ENCODE data around the gene WDR44. TPM values are rescaled to one million over a fixed set of nuclear protein-coding genes. Genes with fewer than 3 reads are reported as not detected.
A peak's percentile ranks its signal among the peaks of the same experiment; 100 is the strongest.
"Not testable (repeated sequence)": the region's sequence is repeated elsewhere in the genome, so short reads cannot be mapped to it uniquely, and the experiment has no call there.

The WDR44 gene
- polyA plus RNA-seq (2013), result 6.8 and 7.5 TPM in 2 replicates

GRCh38 chrX:118345464-118346257, at the start of gene WDR44:
Gene WDR44, plus strand, starts transcription at chrX:118346106. Its CDS starts 398 bp downstream, at chrX:118346504.
- Histone ChIP-seq H3K4me1 (ENCODE audit: control insufficient read depth in 1 of 2, insufficient read depth in 2 of 2, low read length in 2 of 2) (no peaks in the 10 kb centered on the region), H3K9me3 (ENCODE audit: insufficient read depth, low read depth, low read length) (no peaks in the 10 kb centered on the region), H4K12ac (ENCODE audit: low read depth, low read length) (peak within 1 kb of the TSS; percentile 83), H2BK120ac (ENCODE audit: insufficient read depth, low read length, poor library complexity) (peak within 1 kb of the TSS; percentile 58), H3K4me2 (ENCODE audit: low read length) (peak within 1 kb of the TSS; percentile 82), H3K36me3 (ENCODE audit: control insufficient read depth in 1 of 2, insufficient read depth in 2 of 2, low read length in 2 of 2) (no peaks in the 10 kb centered on the region), H3K14ac (ENCODE audit: low read length) (peak within 1 kb of the TSS; percentile 73), H3K4me3 (ENCODE audit: low read depth, low read length) (peak within 1 kb of the TSS; percentile 84), H3K79me1 (ENCODE audit: low read length) (peaks cover 8% of the 10 kb centered on the region), H3K4ac (ENCODE audit: low read depth, low read length) (peak within 1 kb of the TSS; percentile 71), H2BK12ac (ENCODE audit: low read length) (peak within 1 kb of the TSS; percentile 58), H3K27me3 (ENCODE audit: insufficient read depth, low read length) (no peaks in the 10 kb centered on the region), H2AFZ (ENCODE audit: insufficient read depth, low read length, poor library complexity) (peak within 1 kb of the TSS; percentile 68), H2BK5ac (ENCODE audit: low read depth, low read length, poor library complexity) (peak within 1 kb of the TSS; percentile 69), H3K79me2 (ENCODE audit: control insufficient read depth, insufficient read depth, low read length, poor library complexity) (peaks cover 3% of the 10 kb centered on the region), H2AK5ac (ENCODE audit: low read length) (no peak within 1 kb of the TSS), H4K91ac (ENCODE audit: low read depth, low read length) (peak within 1 kb of the TSS; percentile 76), H3K23ac (ENCODE audit: low read length) (no peak within 1 kb of the TSS), H3K27ac (ENCODE audit: low read depth, low read length) (peak within 1 kb of the TSS; percentile 97), H4K8ac (ENCODE audit: low read depth, low read length) (peak within 1 kb of the TSS; percentile 82), H3K9ac (ENCODE audit: low read length) (peak within 1 kb of the TSS; percentile 92), H3K18ac (ENCODE audit: low read length) (peak within 1 kb of the TSS; percentile 46)
- WGBS (ENCODE audit: extremely low coverage, insufficient coverage, insufficient read length), result no CpG with 5 or more reads among the region's 60 CpGs
- DNase-seq, result peak; percentile 93 to 96

- H3K79me1 ChIP-seq (ENCODE audit: low read length); H3K27me3 ChIP-seq (ENCODE audit: insufficient read depth, low read length); H3K9ac ChIP-seq (ENCODE audit: low read length); H3K36me3 ChIP-seq (ENCODE audit: control insufficient read depth in 1 of 2, insufficient read depth in 2 of 2, low read length in 2 of 2); H3K14ac ChIP-seq (ENCODE audit: low read length); H3K9me3 ChIP-seq (ENCODE audit: insufficient read depth, low read depth, low read length); H2BK12ac ChIP-seq (ENCODE audit: low read length); H3K23ac ChIP-seq (ENCODE audit: low read length); H2BK120ac ChIP-seq (ENCODE audit: insufficient read depth, low read length, poor library complexity); H3K27ac ChIP-seq (ENCODE audit: low read depth, low read length); H2BK5ac ChIP-seq (ENCODE audit: low read depth, low read length, poor library complexity); H2AK5ac ChIP-seq (ENCODE audit: low read length); H4K12ac ChIP-seq (ENCODE audit: low read depth, low read length); H3K4me1 ChIP-seq (ENCODE audit: control insufficient read depth in 1 of 2, insufficient read depth in 2 of 2, low read length in 2 of 2); H3K18ac ChIP-seq (ENCODE audit: low read length); H2AFZ ChIP-seq (ENCODE audit: insufficient read depth, low read length, poor library complexity); DNase-seq; H4K91ac ChIP-seq (ENCODE audit: low read depth, low read length); H4K8ac ChIP-seq (ENCODE audit: low read depth, low read length); H3K4me2 ChIP-seq (ENCODE audit: low read length); H3K4me3 ChIP-seq (ENCODE audit: low read depth, low read length); H3K79me2 ChIP-seq (ENCODE audit: control insufficient read depth, insufficient read depth, low read length, poor library complexity); H3K4ac ChIP-seq (ENCODE audit: low read depth, low read length): not testable (repeated sequence)
- WGBS (ENCODE audit: extremely low coverage, insufficient coverage, insufficient read length), result no CpG with 5 or more reads among the region's 2 CpGs
Measured at GRCh38 chrX:118305827-118306226, 40.1 kb upstream of the WDR44 start.

- Histone ChIP-seq H4K8ac (ENCODE audit: low read depth, low read length) (no peak overlapping the region), H3K4me1 (ENCODE audit: control insufficient read depth in 1 of 2, insufficient read depth in 2 of 2, low read length in 2 of 2) (no peaks in the 10 kb centered on the region), H3K4me3 (ENCODE audit: low read depth, low read length) (no peak overlapping the region), H3K23ac (ENCODE audit: low read length) (no peak overlapping the region), H3K4me2 (ENCODE audit: low read length) (no peak overlapping the region), H3K36me3 (ENCODE audit: control insufficient read depth in 1 of 2, insufficient read depth in 2 of 2, low read length in 2 of 2) (no peaks in the 10 kb centered on the region), H2BK12ac (ENCODE audit: low read length) (no peak overlapping the region), H2AK5ac (ENCODE audit: low read length) (no peak overlapping the region), H2AFZ (ENCODE audit: insufficient read depth, low read length, poor library complexity) (no peak overlapping the region), H2BK5ac (ENCODE audit: low read depth, low read length, poor library complexity) (no peak overlapping the region), H3K18ac (ENCODE audit: low read length) (no peak overlapping the region), H3K9ac (ENCODE audit: low read length) (no peak overlapping the region), H3K27ac (ENCODE audit: low read depth, low read length) (no peak overlapping the region), H3K4ac (ENCODE audit: low read depth, low read length) (no peak overlapping the region), H3K79me1 (ENCODE audit: low read length) (no peaks in the 10 kb centered on the region), H3K79me2 (ENCODE audit: control insufficient read depth, insufficient read depth, low read length, poor library complexity) (no peaks in the 10 kb centered on the region), H4K91ac (ENCODE audit: low read depth, low read length) (no peak overlapping the region), H3K27me3 (ENCODE audit: insufficient read depth, low read length) (no peaks in the 10 kb centered on the region), H3K9me3 (ENCODE audit: insufficient read depth, low read depth, low read length) (no peaks in the 10 kb centered on the region), H2BK120ac (ENCODE audit: insufficient read depth, low read length, poor library complexity) (no peak overlapping the region), H4K12ac (ENCODE audit: low read depth, low read length) (no peak overlapping the region), H3K14ac (ENCODE audit: low read length) (no peak overlapping the region)
- WGBS (ENCODE audit: extremely low coverage, insufficient coverage, insufficient read length), result no CpG with 5 or more reads among the region's 2 CpGs
- no peak for DNase-seq
Measured at GRCh38 chrX:118315529-118315928, 30.4 kb upstream of the WDR44 start.

GRCh38 chrX:118324588-118324987, 21.3 kb upstream of the WDR44 start:
- DNase-seq, result no peak
- no peak overlapping the region for H2AFZ ChIP-seq (ENCODE audit: insufficient read depth, low read length, poor library complexity)
- no peaks in the 10 kb centered on the region for H3K79me2 ChIP-seq (ENCODE audit: control insufficient read depth, insufficient read depth, low read length, poor library complexity)
- WGBS (ENCODE audit: extremely low coverage, insufficient coverage, insufficient read length), result no CpG with 5 or more reads among the region's 4 CpGs
- no peaks in the 10 kb centered on the region for H3K4me1 ChIP-seq (ENCODE audit: control insufficient read depth in 1 of 2, insufficient read depth in 2 of 2, low read length in 2 of 2)
- H2BK5ac ChIP-seq (ENCODE audit: low read depth, low read length, poor library complexity), result no peak overlapping the region
- no peak overlapping the region for H3K18ac ChIP-seq (ENCODE audit: low read length)
- no peaks in the 10 kb centered on the region for H3K36me3 ChIP-seq (ENCODE audit: control insufficient read depth in 1 of 2, insufficient read depth in 2 of 2, low read length in 2 of 2)
- no peak overlapping the region for H3K27ac ChIP-seq (ENCODE audit: low read depth, low read length)
- no peaks in the 10 kb centered on the region for H3K27me3 ChIP-seq (ENCODE audit: insufficient read depth, low read length)
- H3K4me3 ChIP-seq (ENCODE audit: low read depth, low read length), result no peak overlapping the region
- H4K8ac ChIP-seq (ENCODE audit: low read depth, low read length), result no peak overlapping the region
- H3K14ac ChIP-seq (ENCODE audit: low read length), result no peak overlapping the region
- no peaks in the 10 kb centered on the region for H3K9me3 ChIP-seq (ENCODE audit: insufficient read depth, low read depth, low read length)
- no peak overlapping the region for H3K4ac ChIP-seq (ENCODE audit: low read depth, low read length)
- no peak overlapping the region for H2AK5ac ChIP-seq (ENCODE audit: low read length)
- H3K9ac ChIP-seq (ENCODE audit: low read length), result no peak overlapping the region
- no peak overlapping the region for H4K91ac ChIP-seq (ENCODE audit: low read depth, low read length)
- H4K12ac ChIP-seq (ENCODE audit: low read depth, low read length), result no peak overlapping the region
- H2BK12ac ChIP-seq (ENCODE audit: low read length), result no peak overlapping the region
- H3K4me2 ChIP-seq (ENCODE audit: low read length), result no peak overlapping the region
- H2BK120ac ChIP-seq (ENCODE audit: insufficient read depth, low read length, poor library complexity), result no peak overlapping the region
- H3K23ac ChIP-seq (ENCODE audit: low read length), result no peak overlapping the region
- H3K79me1 ChIP-seq (ENCODE audit: low read length), result no peaks in the 10 kb centered on the region
